Right hindlimb (tissue), 1 donor: Measurements from ENCODE around the gene LY6G5C.
A peak's percentile ranks its signal among the peaks of the same experiment; 100 is the strongest.

Experiments used
- DNase-seq: peaks from one replicate; pipeline ENCODE4 v3.0.0-alpha.2; 2018

The LY6G5C gene

DNA sequence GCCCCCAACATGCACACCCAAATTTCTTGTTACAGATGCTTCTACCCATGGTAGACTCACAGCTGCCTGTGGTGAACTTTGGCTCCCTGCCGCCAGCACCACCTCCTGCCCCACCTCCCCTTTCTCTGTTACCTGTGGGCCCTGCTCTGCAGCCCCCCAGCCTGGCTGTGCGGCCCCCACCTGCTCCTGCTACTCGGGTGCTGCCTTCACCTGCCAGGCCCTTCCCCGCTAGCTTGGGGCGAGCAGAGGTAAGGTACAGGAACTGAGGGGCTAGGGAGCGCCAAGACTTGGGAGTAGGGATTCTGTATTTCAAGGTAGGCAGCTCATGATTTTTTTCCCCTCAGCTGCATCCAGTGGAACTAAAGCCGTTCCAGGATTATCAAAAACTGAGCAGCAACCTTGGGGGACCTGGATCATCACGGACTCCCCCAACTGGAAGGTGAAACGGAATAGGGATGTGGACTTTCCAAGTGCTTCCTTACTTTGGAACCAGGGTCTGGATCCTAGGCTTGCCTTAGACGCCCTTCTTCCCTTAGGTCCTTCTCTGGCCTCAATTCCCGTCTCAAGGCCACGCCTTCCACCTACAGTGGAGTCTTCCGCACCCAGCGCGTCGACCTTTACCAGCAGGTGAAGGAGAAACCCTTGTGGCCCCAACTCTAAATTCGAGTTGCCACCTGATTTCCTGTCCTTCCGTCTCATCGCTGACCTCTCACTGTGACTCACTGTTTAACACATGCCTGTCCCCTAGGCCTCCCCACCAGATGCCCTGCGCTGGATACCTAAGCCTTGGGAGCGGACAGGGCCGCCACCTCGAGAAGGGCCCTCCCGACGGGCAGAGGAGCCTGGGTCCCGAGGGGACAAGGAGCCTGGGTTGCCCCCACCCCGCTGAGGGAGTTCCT is 43.9 kb downstream of the LY6G5C start:
- DNase-seq, result no peak

DNA sequence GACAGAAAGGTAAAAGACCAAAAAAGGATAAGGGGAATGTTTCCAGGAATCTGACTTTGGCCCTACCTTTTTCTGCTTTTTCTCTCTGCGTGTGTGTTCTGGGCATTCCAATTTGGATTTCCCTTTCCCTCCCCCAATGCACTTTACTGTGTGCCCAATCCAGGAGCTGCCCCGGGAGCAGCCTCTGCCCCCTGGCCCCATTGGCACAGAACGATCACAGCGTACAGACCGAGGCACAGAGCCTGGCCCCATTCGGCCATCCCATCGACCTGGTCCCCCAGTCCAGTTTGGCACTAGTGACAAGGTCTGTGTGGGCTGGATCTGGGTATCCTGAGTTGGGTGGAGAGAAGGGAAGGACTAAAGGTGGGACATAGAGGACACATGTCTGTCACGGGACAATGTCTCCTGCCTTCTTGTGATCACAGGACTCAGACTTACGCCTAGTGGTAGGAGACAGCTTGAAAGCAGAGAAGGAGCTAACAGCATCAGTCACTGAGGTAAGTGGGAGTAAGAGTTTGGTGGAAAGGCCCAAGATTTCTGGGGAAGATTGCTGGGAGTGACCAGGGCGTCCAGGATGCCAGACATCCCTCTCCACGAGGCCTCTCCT is 45.8 kb downstream of the LY6G5C start:
- DNase-seq, result no peak

DNA sequence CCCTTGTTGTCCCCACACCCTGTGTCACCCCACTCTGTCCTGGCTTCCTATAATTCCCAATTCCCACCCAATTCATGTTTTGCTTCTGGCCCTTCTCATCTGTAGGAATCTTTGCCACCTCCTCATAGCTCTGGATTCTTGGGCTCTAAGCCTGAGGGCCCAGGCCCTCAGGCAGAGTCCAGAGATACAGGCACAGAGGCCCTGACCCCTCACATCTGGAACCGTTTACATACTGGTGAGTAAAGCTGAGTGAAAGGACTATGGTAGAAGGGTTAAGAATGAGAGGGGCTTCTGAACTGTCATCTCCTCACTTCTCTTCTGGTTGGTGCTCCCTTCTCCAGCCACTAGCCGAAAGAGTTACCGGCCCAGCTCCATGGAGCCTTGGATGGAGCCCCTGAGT is 46.7 kb downstream of the LY6G5C start:
- DNase-seq, result no peak

DNA sequence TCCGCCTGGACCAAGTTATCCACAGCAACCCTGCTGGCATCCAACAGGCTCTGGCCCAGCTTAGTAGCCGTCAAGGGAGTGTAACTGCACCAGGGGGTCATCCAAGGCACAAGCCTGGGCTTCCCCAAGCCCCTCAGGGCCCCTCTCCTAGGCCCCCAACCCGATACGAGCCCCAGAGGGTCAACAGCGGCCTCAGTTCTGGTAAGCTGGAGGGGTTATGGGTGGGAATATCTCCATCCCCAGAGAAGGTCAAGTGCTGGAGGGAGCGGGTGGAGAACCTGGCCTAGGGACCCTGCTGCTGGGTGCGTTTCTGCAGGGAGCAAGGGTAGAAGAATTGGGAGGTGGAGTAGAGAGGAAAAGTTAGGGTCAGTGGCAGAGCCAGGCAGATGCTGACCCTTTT is 47.4 kb downstream of the LY6G5C start:
- DNase-seq, result no peak

DNA sequence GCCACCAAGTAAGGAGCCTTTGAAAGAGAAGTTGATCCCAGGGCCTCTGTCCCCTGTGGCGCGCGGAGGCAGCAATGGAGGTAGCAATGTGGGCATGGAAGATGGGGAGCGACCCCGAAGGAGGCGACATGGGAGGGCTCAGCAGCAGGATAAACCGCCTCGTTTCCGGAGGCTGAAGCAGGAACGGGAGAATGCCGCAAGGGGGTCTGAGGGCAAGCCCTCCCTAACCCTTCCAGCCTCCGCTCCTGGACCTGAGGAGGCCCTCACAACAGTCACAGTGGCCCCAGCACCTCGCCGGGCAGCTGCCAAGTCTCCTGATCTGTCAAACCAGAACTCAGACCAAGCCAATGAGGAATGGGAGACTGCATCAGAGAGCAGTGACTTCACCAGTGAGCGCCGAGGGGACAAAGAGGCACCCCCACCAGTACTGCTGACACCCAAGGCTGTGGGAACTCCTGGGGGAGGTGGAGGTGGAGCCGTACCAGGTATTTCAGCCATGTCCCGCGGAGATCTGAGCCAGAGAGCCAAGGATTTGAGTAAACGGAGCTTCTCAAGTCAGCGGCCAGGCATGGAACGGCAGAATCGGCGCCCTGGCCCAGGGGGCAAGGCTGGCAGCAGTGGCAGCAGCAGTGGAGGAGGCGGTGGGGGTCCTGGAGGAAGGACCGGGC is 48.5 kb downstream of the LY6G5C start:
- no peak for DNase-seq

DNA sequence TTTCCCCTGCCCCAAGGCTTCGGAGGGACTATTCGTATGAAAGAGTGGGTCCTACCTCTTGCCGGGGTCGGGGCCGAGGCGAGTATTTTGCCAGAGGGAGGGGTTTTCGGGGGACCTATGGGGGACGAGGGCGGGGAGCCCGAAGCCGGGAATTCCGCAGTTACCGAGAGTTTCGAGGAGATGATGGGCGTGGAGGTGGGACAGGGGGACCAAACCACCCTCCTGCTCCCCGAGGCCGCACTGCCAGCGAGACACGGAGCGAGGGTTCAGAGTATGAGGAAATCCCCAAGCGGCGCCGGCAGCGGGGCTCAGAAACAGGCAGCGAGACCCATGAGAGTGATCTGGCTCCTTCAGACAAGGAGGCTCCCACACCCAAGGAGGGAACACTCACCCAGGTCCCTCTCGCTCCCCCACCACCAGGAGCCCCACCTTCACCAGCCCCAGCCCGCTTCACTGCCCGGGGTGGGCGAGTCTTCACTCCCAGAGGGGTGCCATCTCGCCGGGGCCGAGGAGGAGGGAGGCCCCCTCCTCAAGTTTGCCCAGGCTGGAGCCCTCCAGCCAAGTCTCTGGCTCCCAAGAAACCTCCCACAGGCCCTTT is 49.1 kb downstream of the LY6G5C start:
- DNase-seq, result no peak

DNA sequence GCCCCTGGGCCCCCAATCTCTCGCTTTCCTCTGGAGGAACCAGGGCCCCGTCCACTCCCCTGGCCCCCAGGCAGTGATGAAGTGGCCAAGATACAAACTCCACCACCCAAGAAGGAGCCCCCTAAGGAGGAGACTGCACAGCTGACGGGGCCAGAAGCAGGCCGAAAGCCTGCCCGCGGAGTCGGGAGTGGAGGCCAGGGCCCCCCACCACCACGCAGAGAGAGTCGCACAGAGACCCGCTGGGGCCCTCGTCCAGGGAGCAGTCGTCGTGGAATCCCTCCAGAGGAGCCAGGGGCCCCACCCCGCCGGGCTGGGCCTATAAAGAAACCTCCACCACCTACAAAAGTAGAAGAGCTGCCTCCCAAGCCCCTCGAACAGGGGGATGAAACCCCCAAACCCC is 49.7 kb downstream of the LY6G5C start:
- DNase-seq, result peak; percentile 20

DNA sequence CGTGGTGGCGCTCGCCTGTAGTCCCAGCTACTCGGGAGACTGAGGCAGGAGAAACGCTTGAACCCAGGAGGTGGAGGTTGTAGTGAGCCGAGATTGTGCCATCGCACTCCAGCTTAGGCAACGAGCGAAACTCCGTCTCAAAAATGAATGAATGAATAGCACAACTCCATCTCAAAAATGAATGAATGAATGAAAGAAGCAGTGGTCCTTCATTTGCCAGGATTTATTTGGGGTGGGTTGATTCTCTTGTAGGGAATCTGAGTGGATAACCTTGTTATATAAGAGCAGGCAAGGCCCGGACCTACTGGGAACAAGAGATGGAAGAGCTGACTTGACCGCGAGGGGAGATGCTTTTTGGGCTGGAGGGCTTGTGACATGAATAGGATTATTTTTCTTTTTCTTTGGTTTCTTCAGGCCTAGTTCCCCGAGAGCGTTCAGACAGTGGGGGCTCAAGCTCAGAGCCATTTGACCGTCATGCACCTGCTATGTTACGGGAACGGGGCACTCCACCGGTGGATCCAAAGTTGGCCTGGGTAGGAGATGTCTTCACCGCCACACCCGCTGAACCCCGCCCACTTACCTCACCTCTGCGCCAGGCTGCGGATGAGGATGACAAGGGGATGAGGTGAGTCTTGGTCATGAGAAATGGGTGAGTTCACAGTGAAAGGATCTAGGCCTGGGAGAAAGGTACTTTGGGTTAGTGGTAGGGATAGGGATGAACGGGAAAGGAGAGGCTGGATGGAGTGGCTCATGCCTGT is 50.5 kb downstream of the LY6G5C start:
- DNase-seq, result peak; percentile 18

- DNase-seq, result peak; percentile 7
Observed at GRCh38 chr6:31629014-31629413, 51.9 kb downstream of the LY6G5C start.

DNA sequence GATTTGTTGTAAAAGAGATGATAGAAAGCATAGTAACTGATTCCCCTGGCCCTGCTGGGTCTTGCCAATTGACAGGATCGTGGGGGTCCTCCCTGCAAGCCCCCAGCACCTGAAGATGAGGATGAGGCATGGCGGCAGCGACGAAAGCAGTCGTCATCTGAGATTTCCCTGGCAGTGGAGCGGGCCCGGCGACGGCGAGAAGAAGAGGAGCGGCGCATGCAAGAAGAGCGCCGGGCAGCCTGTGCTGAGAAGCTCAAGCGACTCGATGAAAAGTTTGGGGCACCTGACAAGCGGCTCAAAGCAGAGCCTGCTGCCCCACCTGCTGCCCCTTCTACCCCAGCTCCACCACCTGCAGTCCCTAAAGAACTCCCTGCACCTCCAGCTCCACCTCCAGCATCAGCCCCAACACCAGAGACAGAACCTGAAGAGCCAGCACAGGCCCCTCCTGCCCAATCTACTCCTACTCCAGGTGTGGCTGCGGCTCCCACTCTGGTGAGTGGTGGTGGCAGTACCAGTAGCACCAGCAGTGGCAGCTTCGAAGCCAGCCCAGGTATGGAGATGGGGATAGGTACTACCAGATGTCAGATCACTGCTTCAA is 53.1 kb downstream of the LY6G5C start:
- peak; percentile 9 for DNase-seq

- DNase-seq, result peak; percentile 19
Observed at GRCh38 chr6:31626952-31627351, 53.9 kb downstream of the LY6G5C start.
